ENCODE measurements around the gene ZFP90.
"Not testable (repeated sequence)": the region's sequence is repeated elsewhere in the genome, so short reads cannot be mapped to it uniquely, and the experiment has no call there.

The ZFP90 gene

DNA sequence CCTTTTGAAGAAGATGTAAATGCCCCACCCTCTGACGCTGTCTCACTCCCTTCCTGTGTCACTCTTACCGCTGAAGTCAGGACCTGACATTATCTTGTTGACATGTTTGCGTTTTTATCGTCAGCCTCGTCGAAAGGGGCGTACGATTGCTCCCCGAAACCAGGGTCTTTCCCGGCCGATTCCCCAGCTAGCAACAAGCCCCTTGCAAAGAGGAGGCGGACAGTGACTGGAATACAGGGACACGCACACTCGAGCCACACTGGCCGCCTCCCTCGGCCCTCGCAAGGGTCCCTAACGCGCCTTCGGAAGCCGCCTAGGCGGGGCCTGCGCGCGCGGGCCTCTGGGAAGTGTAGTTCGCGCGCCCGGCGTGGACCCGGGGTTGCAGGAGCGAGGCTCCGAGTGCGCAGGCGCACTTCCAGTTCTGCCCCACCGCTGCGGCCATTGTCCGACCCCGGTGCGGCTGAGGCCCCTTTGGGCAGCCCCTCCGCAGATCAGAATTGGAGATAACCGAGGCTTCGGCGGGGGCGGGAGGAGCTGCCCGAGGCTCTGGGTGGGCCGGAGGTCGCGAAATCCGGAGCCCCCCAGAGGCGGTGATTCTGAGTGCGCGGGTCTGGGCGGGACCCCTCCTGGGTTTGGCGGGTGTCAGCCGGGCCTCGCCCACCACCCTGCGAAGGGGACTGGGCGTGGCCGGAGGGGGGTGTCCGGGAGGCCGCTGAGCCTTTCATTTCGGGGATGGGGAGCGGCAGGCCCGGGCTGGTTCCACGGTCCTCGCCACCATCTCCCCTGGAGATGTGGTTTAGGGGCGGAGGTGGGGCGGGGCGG lies at the start of gene ZFP90:
Gene ZFP90, plus strand, starts transcription at position 412 of the 822 bp plus-strand sequence. CDS start 502 bp downstream, outside the sequence.
- peak; percentile 98 for DNase-seq (ENCODE audit: low spot score)

DNA sequence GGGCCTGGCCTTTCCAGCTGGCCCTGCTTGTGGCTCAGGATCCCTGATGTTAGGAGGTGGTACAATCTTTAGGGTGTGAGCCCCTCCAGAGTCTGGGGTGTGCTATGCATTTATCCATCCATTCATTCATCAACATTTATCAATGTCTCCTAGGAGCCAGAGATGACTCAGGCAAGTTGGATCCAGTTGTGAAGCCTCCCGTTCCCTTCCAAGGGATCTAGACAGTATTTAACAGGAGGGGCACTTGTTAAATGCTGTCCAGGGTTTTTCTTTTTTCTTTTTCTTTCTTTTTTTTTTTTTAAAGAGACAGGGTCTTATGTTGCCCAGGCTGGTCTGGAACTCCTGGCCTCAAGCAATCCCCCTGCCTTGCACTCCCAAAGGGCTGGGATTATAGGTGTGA lies 48.7 kb upstream of the ZFP90 start:
- no peak for DNase-seq (ENCODE audit: low spot score)

DNA sequence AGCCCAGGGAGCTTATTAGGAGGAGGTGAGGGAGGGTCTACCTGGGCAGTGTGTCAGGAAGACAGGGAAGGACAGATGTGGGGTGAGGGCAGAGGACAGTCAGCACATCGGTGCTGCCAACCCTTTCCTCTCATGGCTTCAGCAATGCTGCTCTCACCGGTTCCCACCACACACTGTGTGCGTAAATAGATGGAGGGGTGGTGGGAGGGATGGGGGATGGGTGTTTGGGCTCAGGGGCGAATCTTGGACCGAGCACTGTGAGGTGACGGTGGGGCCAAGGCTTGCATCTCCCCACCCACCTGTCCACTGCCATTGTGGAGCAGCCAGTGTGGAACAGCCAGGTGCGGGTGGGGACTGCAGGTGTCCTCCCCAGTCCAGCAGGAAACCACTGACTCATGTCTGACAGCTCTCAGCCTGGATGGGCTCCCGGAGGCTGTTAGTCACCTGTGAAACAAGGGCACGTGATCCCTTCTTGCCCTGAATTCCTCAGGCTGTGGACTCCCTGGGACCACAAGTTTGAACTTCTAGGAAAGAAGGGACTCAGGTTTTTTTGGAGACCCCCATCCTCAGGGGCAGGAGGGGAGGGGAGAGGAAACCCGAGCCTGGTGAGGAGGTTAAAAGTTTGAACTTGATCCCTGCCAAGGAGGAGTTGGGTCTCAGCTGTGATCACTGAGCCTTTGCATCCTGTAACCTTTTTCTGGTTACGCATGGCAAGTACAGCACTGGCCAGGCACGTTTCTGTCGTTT lies 48.1 kb upstream of the ZFP90 start:
- no peak for DNase-seq (ENCODE audit: low spot score)

DNA sequence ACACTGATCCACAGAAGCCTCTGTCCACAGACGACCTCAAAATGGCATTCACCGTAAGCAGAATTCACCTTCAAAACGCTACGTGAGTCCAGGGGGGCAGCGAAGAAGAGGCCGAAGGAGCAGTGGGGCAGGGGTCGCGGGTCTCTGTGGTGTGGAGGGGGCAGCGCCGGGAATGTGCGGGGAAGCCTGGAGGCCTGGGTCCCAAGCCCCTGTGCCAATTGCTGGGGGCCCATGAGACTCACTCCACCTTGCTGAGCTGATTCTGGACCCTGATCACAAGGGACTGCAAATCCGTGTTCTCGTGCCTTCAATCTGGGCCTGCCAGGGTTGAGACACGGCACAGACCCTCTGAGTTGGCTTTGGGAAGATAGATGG lies 47.5 kb upstream of the ZFP90 start:
- no peak for DNase-seq (ENCODE audit: low spot score)

DNA sequence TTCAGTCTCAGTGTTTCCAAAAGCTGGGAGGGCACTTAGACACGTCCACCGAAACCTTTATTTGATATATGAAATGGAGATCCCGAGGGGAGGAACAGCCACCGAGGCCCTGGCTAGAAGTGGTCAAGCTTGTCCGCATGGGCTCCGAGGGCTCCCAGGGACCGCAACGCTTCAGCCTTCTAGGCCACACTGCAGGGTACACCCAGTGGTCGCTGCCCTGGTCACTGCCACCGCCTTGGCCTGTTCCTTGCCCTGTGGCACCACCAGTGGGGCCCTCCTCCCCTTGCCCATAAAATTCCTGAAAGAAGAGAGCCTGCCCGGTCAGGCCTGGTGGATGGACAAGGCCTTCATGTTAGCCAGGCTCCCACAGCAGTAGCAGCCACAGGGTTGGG lies 46.9 kb upstream of the ZFP90 start:
- DNase-seq (ENCODE audit: low spot score) = no peak

DNA sequence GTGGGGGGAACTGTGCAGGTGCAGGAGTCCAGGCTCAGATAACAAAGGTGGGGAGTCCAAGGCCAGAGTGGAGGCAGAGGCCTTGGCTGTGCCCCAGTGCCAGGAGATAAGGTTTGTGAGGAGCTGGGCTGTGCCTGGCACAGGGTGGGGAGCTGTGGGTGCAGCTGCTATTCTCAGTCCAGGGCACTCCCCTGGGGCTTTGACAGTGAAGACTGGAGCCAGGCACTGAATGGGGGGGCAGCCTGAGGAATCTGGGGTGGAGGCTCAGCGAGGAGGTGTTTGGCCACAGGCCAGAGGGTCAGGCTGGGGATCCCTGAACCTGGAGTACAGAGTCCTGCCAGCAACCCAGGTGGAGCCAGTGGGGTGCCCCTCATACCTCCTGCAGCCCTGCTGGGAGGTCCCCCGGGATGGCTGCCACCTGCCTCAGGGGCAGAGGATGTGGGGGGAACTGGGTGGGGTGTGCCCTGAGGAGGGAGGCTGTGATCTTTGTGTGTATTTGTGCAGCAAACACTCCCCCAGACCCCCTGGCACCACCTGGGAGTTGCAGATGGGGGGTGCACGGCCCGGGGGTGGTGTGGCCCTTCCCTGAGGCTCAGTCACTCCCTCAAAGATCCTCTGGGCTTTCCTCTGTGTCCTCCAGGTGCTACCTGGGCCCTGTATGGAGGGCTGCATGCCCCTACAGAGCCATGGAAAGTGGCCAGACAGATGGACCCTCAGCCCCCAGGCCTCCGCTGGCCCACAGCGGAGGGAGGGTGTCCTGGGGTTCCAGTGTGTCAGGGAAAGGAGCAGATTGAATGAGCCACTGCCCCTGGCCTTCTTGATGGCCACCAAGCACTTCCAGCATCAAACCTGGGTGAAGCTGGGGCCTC lies 46.3 kb upstream of the ZFP90 start:
- no peak for DNase-seq (ENCODE audit: low spot score)

DNA sequence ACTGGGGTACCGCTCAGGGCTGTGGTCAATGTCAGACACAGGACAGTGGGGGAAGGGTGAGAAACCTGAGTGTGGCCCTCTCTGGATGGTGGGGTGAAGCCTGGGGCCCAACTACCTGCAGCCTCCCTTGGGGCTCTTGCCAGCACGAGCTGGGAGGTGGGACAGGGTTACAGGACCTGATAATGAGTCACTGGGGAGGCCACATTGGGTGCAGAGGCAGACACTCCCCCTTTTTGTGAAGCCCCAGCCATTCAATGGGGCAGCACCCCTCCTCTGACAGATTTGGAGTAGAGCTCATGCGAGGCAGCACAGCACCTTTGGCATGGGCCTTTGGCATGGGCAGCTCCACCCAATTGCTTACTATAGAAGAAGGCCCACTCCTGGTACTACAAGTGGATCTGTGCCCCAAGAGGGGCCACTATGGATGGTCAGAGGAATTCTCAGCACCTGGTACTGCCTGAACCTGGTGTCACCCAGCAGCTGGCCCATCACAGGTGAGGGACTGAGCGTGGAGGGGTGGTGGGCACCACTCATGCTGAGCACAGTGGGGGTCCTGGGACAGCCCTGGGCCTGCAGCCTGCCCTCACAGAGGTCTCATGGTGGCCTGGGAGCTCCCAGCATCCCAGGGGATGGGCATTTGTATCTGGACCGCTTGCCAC lies 45.5 kb upstream of the ZFP90 start:
- DNase-seq (ENCODE audit: low spot score) = no peak

DNA sequence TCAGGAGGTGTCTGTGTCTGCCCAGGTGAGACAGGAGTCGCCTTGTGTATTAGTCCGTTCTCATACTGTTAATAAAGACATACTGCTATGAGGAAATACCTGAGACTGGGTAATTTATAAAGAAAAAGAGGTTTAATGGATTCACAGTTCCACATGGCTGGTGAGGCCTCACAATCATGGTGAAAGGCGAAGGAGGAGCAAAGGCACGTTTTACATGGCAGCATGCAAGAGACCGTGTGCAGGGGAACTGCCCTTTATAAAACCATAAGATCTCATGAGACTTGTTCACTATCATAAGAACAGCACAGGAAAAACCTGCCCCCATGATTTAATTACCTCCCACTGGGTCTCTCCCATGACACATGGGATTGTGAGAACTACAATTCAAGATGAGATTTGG lies 44.8 kb upstream of the ZFP90 start:
- DNase-seq (ENCODE audit: low spot score) = not testable (repeated sequence)

DNA sequence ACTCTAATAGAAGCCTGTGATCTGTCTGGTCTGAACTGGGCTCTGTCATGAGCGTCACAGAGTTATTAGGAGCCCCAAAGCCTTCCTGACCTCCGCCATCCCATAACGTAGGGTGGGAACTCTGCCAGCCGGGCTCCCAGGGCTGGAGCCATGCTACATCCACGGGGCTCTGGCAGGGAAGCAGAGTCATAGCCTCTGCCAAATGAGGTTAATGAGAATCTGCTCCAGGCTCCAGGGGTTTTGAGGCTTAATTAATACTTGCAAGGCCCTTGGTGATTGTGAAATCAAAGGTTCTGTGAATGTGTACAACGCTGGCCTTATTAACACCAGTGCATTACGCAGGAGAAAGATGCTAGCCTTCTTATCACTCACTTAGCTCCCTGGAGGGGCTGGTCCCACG lies 42.4 kb upstream of the ZFP90 start:
- DNase-seq (ENCODE audit: low spot score) = no peak

DNA sequence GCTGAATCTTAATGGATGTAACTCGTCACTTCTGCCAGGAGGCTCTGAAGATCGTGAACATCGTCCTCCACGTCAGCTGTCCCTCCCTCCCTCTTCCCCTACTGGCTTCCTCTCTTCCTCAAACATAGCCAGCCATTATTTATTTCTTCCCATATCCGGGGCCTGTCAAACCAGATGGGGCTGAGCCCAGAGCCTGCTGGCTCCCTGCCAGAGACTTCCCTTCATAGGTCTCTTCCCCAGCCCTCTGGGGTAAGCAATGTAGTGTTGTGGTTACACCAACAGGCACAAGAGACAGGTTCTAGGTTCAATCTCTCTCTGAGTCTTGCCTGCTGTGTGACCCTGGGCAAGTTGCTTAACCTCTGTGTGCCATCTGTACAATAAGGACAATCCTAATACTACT lies 40.1 kb upstream of the ZFP90 start:
- DNase-seq (ENCODE audit: low spot score) = no peak

DNA sequence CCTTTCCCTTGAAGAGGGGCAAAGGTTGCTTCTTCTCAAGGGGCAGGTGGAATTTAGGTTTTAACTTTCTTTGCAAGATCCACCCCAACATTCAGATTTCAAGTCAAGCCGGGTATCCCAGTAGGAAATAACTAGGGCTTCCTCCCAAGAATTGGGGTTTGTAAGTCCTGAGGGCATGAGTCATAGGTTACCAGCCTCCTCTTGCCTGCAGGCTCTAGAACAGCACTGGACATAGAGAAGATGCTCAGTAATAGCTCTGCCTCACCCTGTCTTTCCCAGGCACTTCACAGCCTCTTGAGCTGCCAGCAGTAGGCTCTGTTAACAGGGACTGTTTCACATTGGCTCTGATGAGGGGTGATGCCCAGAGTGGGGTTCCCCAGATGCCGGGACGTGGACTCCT lies 35.8 kb upstream of the ZFP90 start:
- DNase-seq (ENCODE audit: low spot score) = peak; percentile 51

DNA sequence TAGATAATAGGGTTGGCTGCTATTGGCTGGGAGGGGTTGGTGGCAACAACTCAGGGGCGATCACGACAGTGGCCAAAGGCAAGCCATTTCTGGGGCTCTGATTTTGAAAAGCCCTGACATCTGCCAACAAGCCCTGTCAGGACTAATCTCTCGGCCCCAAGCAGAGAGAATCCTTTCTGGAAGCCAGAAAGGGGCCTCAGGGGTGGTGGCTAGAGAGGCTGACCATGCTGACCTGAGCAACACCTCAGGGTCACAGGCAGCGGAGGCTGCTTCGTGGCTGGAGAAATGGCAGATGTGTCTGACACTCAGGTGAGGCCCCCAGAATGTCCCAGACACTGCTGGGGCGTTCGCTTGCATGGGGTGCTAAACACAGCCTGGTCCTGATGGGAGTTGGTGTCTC lies 35.0 kb upstream of the ZFP90 start:
- DNase-seq (ENCODE audit: low spot score) = no peak

DNA sequence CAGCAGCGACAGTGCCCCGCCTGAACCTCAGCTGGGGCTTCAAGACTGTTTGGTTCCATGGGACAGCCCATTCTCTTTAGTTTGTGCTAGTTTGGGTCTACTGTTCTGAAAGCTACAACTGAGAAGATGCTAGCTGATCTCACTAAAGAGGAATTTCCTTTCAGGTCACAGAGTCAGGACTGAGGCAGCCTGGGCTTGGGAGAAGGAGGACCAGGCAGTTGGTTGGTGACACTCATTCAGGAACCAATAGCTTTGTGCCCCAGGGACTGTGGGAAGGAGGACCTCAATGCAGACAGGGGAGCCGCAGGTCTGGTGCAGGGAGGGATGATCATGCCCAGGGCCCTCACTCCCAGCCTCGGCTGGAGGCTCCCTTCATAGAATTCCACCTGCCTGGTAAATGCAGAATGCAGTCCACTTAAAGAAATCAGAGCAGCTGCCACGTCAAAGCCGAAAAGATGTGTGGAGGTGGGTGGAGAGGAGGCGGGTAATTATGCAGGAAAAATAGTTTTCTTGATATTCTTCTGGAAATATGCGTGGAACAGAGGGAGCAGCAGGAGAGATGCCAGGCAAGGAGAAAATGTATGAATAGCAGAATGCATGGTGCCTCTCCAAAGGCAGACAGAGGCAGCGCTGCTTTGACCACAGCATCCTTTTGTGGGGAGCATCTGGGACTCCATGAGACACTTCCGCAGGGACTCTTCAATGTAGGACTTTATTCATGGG lies 32.6 kb upstream of the ZFP90 start:
- DNase-seq (ENCODE audit: low spot score) = peak; percentile 79

DNA sequence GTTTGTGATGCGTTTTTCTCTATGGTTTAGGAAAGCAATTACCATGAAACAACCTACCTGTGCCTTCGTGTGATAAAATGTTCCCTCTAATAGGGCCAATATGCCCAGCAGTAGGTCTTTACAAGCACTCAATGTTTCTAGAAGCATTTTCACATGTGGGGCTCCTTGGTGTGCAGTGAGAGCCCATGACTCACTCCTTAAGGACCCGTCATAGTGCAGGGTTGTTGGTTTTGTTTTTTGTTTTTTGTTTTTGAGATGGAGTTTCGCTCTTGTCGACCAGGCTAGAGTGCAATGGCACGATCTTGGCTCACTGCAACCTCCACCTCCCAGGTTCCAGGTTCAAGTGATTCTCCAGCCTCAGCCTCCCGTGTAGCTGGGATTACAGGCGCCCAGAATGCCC lies 31.1 kb upstream of the ZFP90 start:
- no peak for DNase-seq (ENCODE audit: low spot score)

DNA sequence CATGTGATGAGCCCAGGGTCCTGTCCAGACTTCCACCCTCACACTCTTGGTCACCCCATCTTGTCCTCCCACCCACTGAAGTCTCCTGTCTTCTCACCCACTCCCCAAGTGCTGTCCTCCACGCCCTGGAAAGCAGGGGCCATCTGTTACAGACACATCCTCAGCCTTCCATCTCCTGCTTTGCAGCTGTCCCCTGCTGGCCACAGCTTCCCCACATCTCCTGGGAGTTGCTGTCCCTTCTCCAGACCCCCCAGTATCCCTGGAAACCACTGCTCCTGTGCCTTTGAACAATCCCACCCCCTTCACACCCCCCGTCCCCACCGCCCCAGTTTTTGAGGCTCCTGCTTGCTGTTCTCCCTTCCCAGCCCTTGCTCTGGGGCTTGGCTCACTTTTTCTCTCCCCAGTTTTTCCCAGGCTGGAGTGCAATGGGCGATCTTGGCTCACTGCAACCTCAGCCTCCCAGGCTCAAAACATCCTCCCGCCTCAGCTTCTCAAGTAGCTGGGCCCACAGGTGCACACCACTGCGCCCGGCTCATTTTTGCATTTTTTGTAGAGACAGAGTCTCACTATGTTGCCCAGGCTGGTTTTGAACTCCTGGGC lies 30.4 kb upstream of the ZFP90 start:
- DNase-seq (ENCODE audit: low spot score) = no peak

DNA sequence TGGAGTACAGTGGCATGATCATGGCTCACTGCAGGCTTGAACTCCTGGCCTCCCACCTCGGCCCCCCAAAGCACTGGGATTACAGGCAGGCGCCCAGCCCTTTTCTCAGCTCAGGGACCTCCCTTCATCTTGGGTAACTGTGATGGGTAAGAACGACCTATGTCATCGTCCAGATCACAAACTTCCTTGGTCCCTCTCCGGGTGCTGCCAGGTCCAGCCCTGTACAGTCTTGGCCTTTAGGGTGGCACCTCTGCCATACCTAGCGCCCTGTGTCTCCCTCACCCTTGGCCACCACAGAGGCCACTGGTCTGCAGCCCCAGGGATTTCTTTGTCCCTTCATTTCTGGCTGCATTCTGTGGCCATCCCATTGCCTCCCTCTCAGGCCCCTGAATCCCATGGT lies 29.7 kb upstream of the ZFP90 start:
- no peak for DNase-seq (ENCODE audit: low spot score)

DNA sequence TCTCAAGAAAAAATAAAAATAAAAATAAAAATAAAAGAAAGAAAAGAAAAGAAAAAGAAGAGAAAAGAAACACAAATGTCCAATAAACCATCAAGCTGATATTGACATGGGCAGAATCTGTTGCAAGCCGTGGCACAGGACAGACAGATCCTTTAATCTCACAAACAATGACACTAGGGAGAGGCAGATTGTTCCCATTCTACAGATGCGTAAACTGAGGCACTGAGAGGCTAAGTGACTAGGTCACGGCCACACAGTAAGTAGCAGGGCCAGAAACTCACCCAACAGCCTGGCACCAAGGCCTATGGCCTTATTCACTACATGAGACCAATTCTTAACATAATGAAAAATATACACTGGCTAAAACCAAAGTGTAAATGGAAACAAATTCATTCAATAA lies 28.3 kb upstream of the ZFP90 start:
- DNase-seq (ENCODE audit: low spot score) = no peak

DNA sequence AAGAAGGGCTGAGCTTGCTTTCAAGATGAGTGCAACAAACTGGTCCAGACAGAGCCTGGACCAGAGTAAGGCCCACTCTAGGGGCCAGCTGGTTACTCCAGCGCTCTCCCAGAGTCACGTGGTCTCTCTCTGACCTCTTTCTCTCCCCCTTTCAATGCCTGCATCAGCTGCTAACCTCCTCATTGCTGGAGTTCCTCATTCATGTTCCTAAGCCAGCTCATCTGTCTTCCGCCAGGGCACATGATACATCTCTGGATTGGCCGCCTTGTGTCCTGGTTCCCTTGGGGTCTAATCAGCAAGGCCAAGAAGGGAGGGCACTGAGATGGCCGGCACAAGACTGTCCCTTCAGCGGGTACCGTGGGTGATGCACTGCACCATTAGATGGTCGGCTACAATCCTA lies 26.9 kb upstream of the ZFP90 start:
- DNase-seq (ENCODE audit: low spot score) = no peak

DNA sequence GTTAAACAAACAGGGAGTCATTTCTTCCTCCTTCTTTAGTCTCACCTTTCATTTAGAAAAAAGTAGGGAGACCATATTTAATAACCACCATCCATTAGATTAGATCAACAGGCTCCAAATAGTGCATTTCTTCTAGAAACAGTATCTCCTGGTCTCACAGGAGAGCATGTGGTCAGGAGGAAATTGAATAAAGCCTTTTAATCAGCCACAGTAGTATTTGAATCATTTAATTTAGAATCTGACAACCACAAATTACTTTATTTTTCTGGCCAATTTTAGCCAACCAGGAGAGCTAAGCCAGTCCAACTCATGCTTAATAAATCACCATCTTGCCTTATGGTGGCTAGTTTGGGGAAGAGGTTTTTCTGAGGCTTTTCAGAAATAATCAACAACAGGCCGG lies 26.3 kb upstream of the ZFP90 start:
- no peak for DNase-seq (ENCODE audit: low spot score)

DNA sequence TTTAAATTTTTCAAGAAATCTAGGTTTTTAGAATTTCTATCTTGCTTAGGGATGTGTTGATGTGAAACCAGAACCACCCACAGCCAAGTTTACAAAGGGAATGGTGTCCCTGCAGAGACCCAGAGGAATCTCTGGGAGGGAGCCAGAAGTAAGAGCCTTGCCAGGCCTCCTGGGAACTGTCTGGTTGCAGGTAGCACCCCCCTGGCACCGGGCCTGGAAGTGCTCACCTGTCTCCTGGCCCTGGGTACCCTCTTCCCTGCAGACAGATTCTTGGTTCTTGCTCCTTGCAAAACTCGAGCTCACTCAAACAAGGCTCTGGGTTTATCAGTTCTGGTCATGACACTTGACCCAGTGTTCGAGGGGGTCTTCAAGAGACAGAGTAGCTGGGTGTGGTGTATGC lies 24.6 kb upstream of the ZFP90 start:
- DNase-seq (ENCODE audit: low spot score) = no peak

DNA sequence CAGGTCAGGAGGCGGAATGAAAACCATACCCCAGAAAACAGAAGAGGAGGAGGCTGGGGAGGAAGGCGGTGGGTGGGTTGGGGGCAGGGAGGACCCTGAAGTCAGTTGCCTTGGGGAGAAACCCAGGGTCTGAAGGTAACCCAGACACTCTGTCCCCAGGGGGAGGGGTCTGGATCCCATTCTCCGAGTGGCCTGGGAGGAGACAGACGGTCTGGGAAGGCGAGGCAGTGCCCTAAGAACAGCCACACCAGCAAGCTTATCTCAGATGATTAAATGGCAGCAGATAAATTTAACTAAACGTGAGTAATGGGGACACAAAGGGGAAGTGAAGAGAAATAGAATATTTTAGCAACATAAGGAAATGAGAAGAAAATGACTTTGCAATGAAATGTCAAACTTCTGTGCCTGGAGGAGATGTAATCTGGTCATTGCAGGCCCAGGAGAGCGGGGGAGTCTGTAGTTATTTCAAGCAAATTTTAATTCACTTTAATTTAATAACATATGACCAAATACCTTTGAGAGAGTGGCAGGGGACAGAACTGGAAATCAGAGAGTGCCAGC lies 21.4 kb upstream of the ZFP90 start:
- no peak for DNase-seq (ENCODE audit: low spot score)
